A549 (cell line): ENCODE measurements around the gene ADCY6.
"Not testable (repeated sequence)": the region's sequence is repeated elsewhere in the genome, so short reads cannot be mapped to it uniquely, and the experiment has no call there.

Source experiments
- CHD2 ChIP-seq: fragments of 150-350 bp; IDR thresholded peaks from 2 replicates; pipeline ENCODE4 v1.6.1; 2014; ENCODE audit warnings: low read length; ENCODE audit not compliant: partially characterized antibody
- CTCF ChIP-seq: fragments of >200 bp; sonication (Bioruptor Twin); formaldehyde crosslinking; IDR thresholded peaks from 3 replicates; pipeline ENCODE4 v1.5.1; 2016
- EP300 ChIP-seq, 2 experiments: fragments of >200 bp; sonication (Bioruptor Twin); formaldehyde crosslinking; IDR thresholded peaks; 2 replicates in 1 of 2; 3 replicates in 1 of 2; pipeline ENCODE4 v1.6.1; 2016 to 2017
- HDAC2 ChIP-seq: fragments of 200-600 bp; sonication (generic); IDR thresholded peaks from 2 replicates; pipeline ENCODE4 v1.6.1; 2016
- KDM5A ChIP-seq: fragments of 200-600 bp; sonication (generic); IDR thresholded peaks from 2 replicates; pipeline ENCODE4 v1.6.1; 2016; ENCODE audit warnings: antibody characterized with exemption, mild to moderate bottlenecking
- MAFK ChIP-seq: fragments of 450-650 bp; IDR thresholded peaks from 2 replicates; pipeline ENCODE4 v1.6.1; 2014; ENCODE audit not compliant: partially characterized antibody
- MAX ChIP-seq: IDR thresholded peaks from 2 replicates; pipeline ENCODE4 v1.6.1; 2012
- MAZ ChIP-seq: fragments of 150-350 bp; IDR thresholded peaks from 2 replicates; pipeline ENCODE4 v1.6.1; 2014; ENCODE audit warnings: antibody characterized with exemption, low read depth, low read length, borderline replicate concordance
- POLR2A ChIP-seq: IDR thresholded peaks from 2 replicates; pipeline ENCODE4 v1.6.1; 2012; ENCODE audit warnings: mild to moderate bottlenecking, low read length
- REST ChIP-seq: fragments of 200-600 bp; sonication (generic); IDR thresholded peaks from 2 replicates; pipeline ENCODE4 v1.6.1; 2016; ENCODE audit warnings: antibody characterized with exemption, mild to moderate bottlenecking, moderate library complexity
- RFX5 ChIP-seq: fragments of 450-650 bp; IDR thresholded peaks from 2 replicates; pipeline ENCODE4 v1.7.1; 2014; ENCODE audit warnings: antibody characterized with exemption, mild to moderate bottlenecking, moderate library complexity
- SMC3 ChIP-seq: fragments of >200 bp; sonication (Bioruptor Twin); formaldehyde crosslinking; IDR thresholded peaks from 3 replicates; pipeline ENCODE4 v1.6.1; 2018; ENCODE audit warnings: inconsistent platforms
- USF2 ChIP-seq: fragments of 450-650 bp; IDR thresholded peaks from 2 replicates; pipeline ENCODE4 v1.6.1; 2014; ENCODE audit warnings: antibody characterized with exemption
- TF ChIP-seq, protein P1 (sequence below): fragments of 150-350 bp; IDR thresholded peaks from 2 replicates; pipeline ENCODE4 v1.6.1; 2014; ENCODE audit warnings: low read depth, mild to moderate bottlenecking, low read length

DNA sequence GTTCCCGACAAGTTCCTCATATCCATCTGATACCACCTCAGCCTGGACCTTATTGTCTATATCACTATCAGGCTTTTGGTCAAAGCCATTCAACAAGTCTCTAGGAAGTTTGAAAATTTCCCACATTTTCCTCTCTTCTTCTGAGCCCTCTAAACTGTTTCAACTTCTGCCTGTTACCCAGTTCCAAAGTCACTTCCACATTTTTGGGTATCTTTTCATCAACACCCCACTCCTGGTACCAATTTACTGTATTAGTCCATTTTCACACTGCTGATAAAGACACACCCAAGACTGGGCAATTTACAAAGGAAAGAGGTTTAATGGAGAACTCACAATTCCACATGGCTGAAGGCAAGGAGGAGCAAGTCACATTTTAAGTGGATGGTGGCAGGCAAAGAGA is 68.2 kb downstream of the ADCY6 start:
- not testable (repeated sequence) for TF ChIP-seq CTCF; MAZ; POLR2A; RFX5; REST; KDM5A; MAFK; SMC3; MAX; HDAC2; USF2; EP300 (IDR thresholded peaks at IDR 0.05); CHD2
- TF ChIP-seq, protein P1, sequence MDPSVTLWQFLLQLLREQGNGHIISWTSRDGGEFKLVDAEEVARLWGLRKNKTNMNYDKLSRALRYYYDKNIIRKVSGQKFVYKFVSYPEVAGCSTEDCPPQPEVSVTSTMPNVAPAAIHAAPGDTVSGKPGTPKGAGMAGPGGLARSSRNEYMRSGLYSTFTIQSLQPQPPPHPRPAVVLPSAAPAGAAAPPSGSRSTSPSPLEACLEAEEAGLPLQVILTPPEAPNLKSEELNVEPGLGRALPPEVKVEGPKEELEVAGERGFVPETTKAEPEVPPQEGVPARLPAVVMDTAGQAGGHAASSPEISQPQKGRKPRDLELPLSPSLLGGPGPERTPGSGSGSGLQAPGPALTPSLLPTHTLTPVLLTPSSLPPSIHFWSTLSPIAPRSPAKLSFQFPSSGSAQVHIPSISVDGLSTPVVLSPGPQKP: not testable (repeated sequence)
